SH-SY5Y (cell line): Measurements from ENCODE around the gene BANK1.

Experiments used
- GATA2 ChIP-seq: IDR thresholded peaks from 2 replicates; pipeline ENCODE4 v1.6.1; 2011; ENCODE audit warnings: mild to moderate bottlenecking, low read depth, low read length
- GATA3 ChIP-seq: IDR thresholded peaks from 2 replicates; pipeline ENCODE4 v1.6.1; 2011; ENCODE audit warnings: low read depth, mild to moderate bottlenecking, low read length, moderate library complexity

DNA sequence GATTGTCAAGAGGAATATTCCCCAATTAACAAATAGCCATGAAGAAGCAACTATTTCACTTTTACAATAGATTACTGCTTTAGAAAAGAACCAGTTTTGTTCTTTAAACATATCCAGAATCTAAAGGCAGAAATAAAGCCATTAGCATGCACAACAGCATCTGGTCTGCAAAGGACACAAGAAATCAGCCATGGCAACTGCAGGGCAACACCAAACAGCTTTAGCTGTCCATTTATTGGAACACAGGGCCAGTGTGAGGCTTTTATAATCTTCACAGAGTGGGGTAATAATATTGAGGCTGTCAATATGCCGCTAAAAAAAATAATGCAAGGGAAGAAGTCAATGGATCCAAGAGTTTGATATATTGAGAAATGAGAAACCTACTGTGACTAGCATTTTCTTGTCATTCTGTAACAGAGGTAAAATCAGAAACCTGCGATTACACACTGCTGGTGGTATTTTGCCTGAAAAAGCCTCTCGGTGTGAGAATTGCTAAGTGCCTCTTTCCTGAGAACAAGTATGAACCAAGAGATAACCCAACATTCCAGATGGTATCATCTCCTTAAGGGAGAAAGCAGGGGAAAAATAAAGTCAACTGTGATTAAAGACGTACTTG lies 2.7 kb upstream of the BANK1 start:
- TF ChIP-seq GATA2 (no peak), GATA3 (no peak)
